HCT116 (cell line): ENCODE data around the gene CCNK. TPM values are rescaled to one million over a fixed set of nuclear protein-coding genes. Genes with fewer than 3 reads are reported as not detected.

Source experiments
- ATAC-seq: fragments of 200-7000 bp; cut with Tn5 transposase; 2 replicates; pipeline ENCODE4 v1.9.1; 2020; ENCODE audit warnings: mild to moderate bottlenecking, moderate library complexity
- BruUV-seq: library from RNA; stranded (reverse); fragments of 400-500 nt; replicated peaks from 2 replicates; lab custom pipeline; 2021; lab: Mats Ljungman, UMichigan
- CTCF ChIA-PET: fragments of 300-600 bp; sonication (Branson Sonifier 250); formaldehyde crosslinking; loops from one replicate; lab custom pipeline; 2021; ENCODE audit warnings: antibody characterized with exemption; lab: Charles Lee
- POLR2A ChIA-PET: fragments of 300-600, 350-600 bp; sonication (Branson Sonifier 250); formaldehyde crosslinking; loops from one replicate; lab custom pipeline; 2021; ENCODE audit warnings: antibody characterized with exemption; lab: Charles Lee
- RAD21 ChIA-PET, 2 experiments: fragments of 300-600 bp; sonication (Branson Sonifier 250); formaldehyde crosslinking; loops; one replicate each; lab custom pipeline; 2023; ENCODE audit warnings: low total read pairs in 2 of 2; ENCODE audit not compliant: uncharacterized antibody in 2 of 2, unreplicated experiment in 2 of 2, low non-redundant PET in 1 of 2; lab: Charles Lee
- DNase-seq: peaks from one replicate; pipeline ENCODE4 v3.0.0-alpha.2; 2010; ENCODE audit warnings: low read depth, low spot score
- H2AFZ ChIP-seq: fragments of 200-600 bp; shearing (Covaris generic), sonication (generic); 2 replicates; pipeline ENCODE4 v1.6.1; 2017; ENCODE audit warnings: low read depth, mixed run types, mixed read lengths, antibody characterized with exemption, low read length; ENCODE audit not compliant: poor library complexity, severe bottlenecking
- H3K27ac ChIP-seq: 2 replicates; pipeline ENCODE4 v1.5.1; 2012; ENCODE audit warnings: low read depth, low read length
- H3K27me3 ChIP-seq: fragments of 200-600 bp; sonication (generic); 2 replicates; pipeline ENCODE4 v1.6.1; 2016; ENCODE audit warnings: mixed run types, low read length, mixed read lengths; ENCODE audit not compliant: insufficient read depth
- H3K36me3 ChIP-seq, 2 experiments: fragments of 200-500 bp in 1 of 2; fragments of 200-600 bp in 1 of 2; sonication (Bioruptor generic) in 1 of 2; sonication (generic) in 1 of 2; 2 replicates each; pipeline versions ENCODE4 v1.5.1 to v1.6.1; 2014 to 2016; ENCODE audit warnings: low read length in 2 of 2, inconsistent platforms in 1 of 2, mixed read lengths in 1 of 2, mixed run types in 1 of 2; ENCODE audit not compliant: insufficient read depth in 2 of 2, control insufficient read depth in 1 of 2
- H3K4me1 ChIP-seq, 2 experiments: fragments of 200-600 bp in 1 of 2; sonication (generic) in 1 of 2; 2 replicates each; pipeline versions ENCODE4 v1.5.1 to v1.6.1; 2012 to 2017; ENCODE audit warnings: low read length in 2 of 2, inconsistent platforms in 1 of 2, mild to moderate bottlenecking in 1 of 2, mixed read lengths in 1 of 2, mixed run types in 1 of 2, moderate library complexity in 1 of 2; ENCODE audit not compliant: insufficient read depth in 2 of 2, control insufficient read depth in 1 of 2
- H3K4me2 ChIP-seq: fragments of 200-600 bp; sonication (generic); 2 replicates; pipeline ENCODE4 v1.6.1; 2017; ENCODE audit warnings: mixed run types, low read length, mixed read lengths
- H3K4me3 ChIP-seq, 2 experiments: fragments of 200-600 bp in 1 of 2; sonication (generic) in 1 of 2; replicated peaks in 1 of 2; 2 replicates each; pipeline ENCODE4 v1.5.1; 2011 to 2016; ENCODE audit warnings: low read length in 2 of 2, control low read depth in 1 of 2, low read depth in 1 of 2, mild to moderate bottlenecking in 1 of 2, mixed read lengths in 1 of 2, mixed run types in 1 of 2
- H3K79me2 ChIP-seq: fragments of 200-600 bp; sonication (generic); 2 replicates; pipeline ENCODE4 v1.6.1; 2017; ENCODE audit warnings: mild to moderate bottlenecking, mixed run types, low read length, moderate library complexity, mixed read lengths; ENCODE audit not compliant: insufficient read depth
- H3K9ac ChIP-seq: fragments of 200-600 bp; sonication (generic); 2 replicates; pipeline ENCODE4 v1.6.1; 2016; ENCODE audit warnings: low read length, mixed read lengths
- H3K9me2 ChIP-seq: fragments of 200-600 bp; sonication (generic), shearing (Covaris generic); 2 replicates; pipeline ENCODE4 v1.6.1; 2017; ENCODE audit warnings: mixed run types, mild to moderate bottlenecking, moderate library complexity; ENCODE audit not compliant: insufficient read depth
- H3K9me3 ChIP-seq, 2 experiments: fragments of 200-500 bp in 1 of 2; fragments of 200-600 bp in 1 of 2; sonication (Bioruptor generic) in 1 of 2; sonication (generic) in 1 of 2; 2 replicates each; pipeline ENCODE4 v1.6.1; 2014 to 2017; ENCODE audit warnings: low read length in 2 of 2, mixed read lengths in 2 of 2, inconsistent platforms in 1 of 2, low read depth in 1 of 2, mild to moderate bottlenecking in 1 of 2, mixed run types in 1 of 2, moderate library complexity in 1 of 2; ENCODE audit not compliant: control insufficient read depth in 1 of 2, insufficient read depth in 1 of 2
- H4K20me1 ChIP-seq: fragments of 200-600 bp; sonication (generic), shearing (Covaris generic); 2 replicates; pipeline ENCODE4 v1.6.1; 2017; ENCODE audit warnings: mixed run types, mild to moderate bottlenecking, moderate library complexity; ENCODE audit not compliant: insufficient read depth
- CBX3 ChIP-seq: IDR thresholded peaks from 2 replicates; pipeline ENCODE4 v1.6.1; 2012; ENCODE audit warnings: low read depth
- EGR1 ChIP-seq: IDR thresholded peaks from 2 replicates; pipeline ENCODE4 v1.6.1; 2012; ENCODE audit warnings: low read depth
- EZH2phosphoT487 ChIP-seq: fragments of 200-600 bp; IDR thresholded peaks from 2 replicates; pipeline ENCODE4 v1.6.1; 2018; ENCODE audit warnings: antibody characterized with exemption, borderline replicate concordance
- FOSL1 ChIP-seq: IDR thresholded peaks from 2 replicates; pipeline ENCODE4 v1.6.1; 2012; ENCODE audit warnings: low read depth
- JUND ChIP-seq: IDR thresholded peaks from 2 replicates; pipeline ENCODE4 v1.6.1; 2012
- POLR2A ChIP-seq: IDR thresholded peaks from 2 replicates; pipeline ENCODE4 v1.7.0; 2011; ENCODE audit warnings: borderline replicate concordance; ENCODE audit not compliant: insufficient read depth, insufficient read length; ENCODE audit errors: extremely low read depth
- POLR2AphosphoS5 ChIP-seq: IDR thresholded peaks from 2 replicates; pipeline ENCODE4 v1.6.1; 2011; ENCODE audit warnings: mild to moderate bottlenecking, low read depth, low read length, moderate library complexity
- RAD21 ChIP-seq: IDR thresholded peaks from 2 replicates; pipeline ENCODE4 v1.6.1; 2012; ENCODE audit warnings: low read depth, mild to moderate bottlenecking
- SIN3A ChIP-seq: IDR thresholded peaks from 2 replicates; pipeline ENCODE4 v1.6.1; 2012; ENCODE audit warnings: low read depth
- SP1 ChIP-seq: IDR thresholded peaks from 2 replicates; pipeline ENCODE4 v1.6.1; 2012; ENCODE audit warnings: low read depth
- SRF ChIP-seq: IDR thresholded peaks from 2 replicates; pipeline ENCODE4 v1.6.1; 2012; ENCODE audit warnings: low read depth
- TCF7L2 ChIP-seq: IDR thresholded peaks from 2 replicates; pipeline ENCODE4 v1.7.0; 2011; ENCODE audit warnings: borderline replicate concordance, inconsistent platforms; ENCODE audit not compliant: insufficient read depth, insufficient read length; ENCODE audit errors: extremely low read depth
- YY1 ChIP-seq: IDR thresholded peaks from 2 replicates; pipeline ENCODE4 v1.6.1; 2011; ENCODE audit warnings: low read length, low read depth, moderate library complexity, mild to moderate bottlenecking; ENCODE audit not compliant: insufficient replicate concordance; ENCODE audit errors: extremely low read depth
- ZFX ChIP-seq: fragments of 450-650 bp; IDR thresholded peaks from 2 replicates; pipeline ENCODE4 v1.6.1; 2017
- ZNF274 ChIP-seq: fragments of 200-500 bp; sonication (Bioruptor generic); IDR thresholded peaks from 2 replicates; pipeline ENCODE4 v1.6.1; 2014; ENCODE audit warnings: mild to moderate bottlenecking, low read depth, low read length, inconsistent platforms
- intact Hi-C: fragments of 100-400 bp; cut with micrococcal nuclease; formaldehyde crosslinking; loops from 2 replicates; pipeline ENCODE4 v1.10.0; 2022
- total RNA-seq: library from RNA; stranded (reverse); gene quantifications from one replicate; pipeline ENCODE4 v1.2.1, GENCODE V29; 2021; ENCODE audit not compliant: unreplicated experiment
- TF ChIP-seq, protein P1 (sequence below): IDR thresholded peaks from 2 replicates; pipeline ENCODE4 v1.6.1; 2011; ENCODE audit warnings: mild to moderate bottlenecking, low read length, moderate library complexity; ENCODE audit not compliant: insufficient replicate concordance; ENCODE audit errors: extremely low read depth
- TF ChIP-seq, protein P2 (sequence below): IDR thresholded peaks from 2 replicates; pipeline ENCODE4 v1.6.1; 2012; ENCODE audit warnings: low read depth

CCNK gene
- total RNA-seq, 1 experiment from 2014 or later: 68.2 TPM

DNA sequence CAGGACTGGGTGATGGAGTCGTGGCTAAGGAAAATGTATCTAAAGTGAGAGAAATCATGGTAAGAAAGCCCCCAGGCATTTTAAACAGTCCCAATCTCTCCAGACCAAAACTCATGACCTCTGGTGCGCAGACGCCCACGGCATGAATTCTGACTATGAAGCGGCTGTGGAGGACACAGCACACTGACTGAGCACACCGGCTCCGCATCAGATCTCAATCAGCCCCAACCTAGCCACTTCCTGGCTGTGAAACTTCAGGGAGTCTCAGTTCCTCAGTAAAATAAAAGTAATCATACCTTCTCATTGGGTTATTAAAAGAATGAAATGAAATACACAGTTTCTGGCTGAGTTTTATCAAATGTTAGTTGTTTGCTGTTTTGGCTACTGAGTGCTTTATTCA is 39.3 kb upstream of the CCNK start:
- Histone ChIP-seq H3K4me2 (no peak overlapping the region), H3K9ac (no peak overlapping the region), H4K20me1 (no peaks in the 10 kb centered on the region), H3K9me3 (no peaks in the 10 kb centered on the region), H3K9me2 (no peaks in the 10 kb centered on the region), H3K36me3 (peaks cover 4 to 5% of the 10 kb centered on the region in 2 experiments; a peak in 3 of 4 replicates), H2AFZ (no peak overlapping the region), H3K4me3 (no peak overlapping the region), H3K79me2 (no peaks in the 10 kb centered on the region), H3K27ac (no peak overlapping the region), H3K27me3 (no peaks in the 10 kb centered on the region), H3K4me1 (no peaks in the 10 kb centered on the region)
- intact Hi-C loops: no loop called here
- POLR2A ChIA-PET: no interaction called here
- BruUV-seq: no TSS peak
- TF ChIP-seq RAD21 (no peak), ZFX (no peak), CBX3 (no peak), SRF (no peak), FOSL1 (no peak), YY1 (no peak), SIN3A (no peak), TCF7L2 (no peak), EZH2phosphoT487 (no peak), ZNF274 (no peak), POLR2A (no peak), EGR1 (no peak), SP1 (no peak), JUND (no peak), POLR2AphosphoS5 (no peak)
- TF ChIP-seq, protein P1, sequence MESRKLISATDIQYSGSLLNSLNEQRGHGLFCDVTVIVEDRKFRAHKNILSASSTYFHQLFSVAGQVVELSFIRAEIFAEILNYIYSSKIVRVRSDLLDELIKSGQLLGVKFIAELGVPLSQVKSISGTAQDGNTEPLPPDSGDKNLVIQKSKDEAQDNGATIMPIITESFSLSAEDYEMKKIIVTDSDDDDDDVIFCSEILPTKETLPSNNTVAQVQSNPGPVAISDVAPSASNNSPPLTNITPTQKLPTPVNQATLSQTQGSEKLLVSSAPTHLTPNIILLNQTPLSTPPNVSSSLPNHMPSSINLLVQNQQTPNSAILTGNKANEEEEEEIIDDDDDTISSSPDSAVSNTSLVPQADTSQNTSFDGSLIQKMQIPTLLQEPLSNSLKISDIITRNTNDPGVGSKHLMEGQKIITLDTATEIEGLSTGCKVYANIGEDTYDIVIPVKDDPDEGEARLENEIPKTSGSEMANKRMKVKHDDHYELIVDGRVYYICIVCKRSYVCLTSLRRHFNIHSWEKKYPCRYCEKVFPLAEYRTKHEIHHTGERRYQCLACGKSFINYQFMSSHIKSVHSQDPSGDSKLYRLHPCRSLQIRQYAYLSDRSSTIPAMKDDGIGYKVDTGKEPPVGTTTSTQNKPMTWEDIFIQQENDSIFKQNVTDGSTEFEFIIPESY: no peak
- TF ChIP-seq, protein P2, sequence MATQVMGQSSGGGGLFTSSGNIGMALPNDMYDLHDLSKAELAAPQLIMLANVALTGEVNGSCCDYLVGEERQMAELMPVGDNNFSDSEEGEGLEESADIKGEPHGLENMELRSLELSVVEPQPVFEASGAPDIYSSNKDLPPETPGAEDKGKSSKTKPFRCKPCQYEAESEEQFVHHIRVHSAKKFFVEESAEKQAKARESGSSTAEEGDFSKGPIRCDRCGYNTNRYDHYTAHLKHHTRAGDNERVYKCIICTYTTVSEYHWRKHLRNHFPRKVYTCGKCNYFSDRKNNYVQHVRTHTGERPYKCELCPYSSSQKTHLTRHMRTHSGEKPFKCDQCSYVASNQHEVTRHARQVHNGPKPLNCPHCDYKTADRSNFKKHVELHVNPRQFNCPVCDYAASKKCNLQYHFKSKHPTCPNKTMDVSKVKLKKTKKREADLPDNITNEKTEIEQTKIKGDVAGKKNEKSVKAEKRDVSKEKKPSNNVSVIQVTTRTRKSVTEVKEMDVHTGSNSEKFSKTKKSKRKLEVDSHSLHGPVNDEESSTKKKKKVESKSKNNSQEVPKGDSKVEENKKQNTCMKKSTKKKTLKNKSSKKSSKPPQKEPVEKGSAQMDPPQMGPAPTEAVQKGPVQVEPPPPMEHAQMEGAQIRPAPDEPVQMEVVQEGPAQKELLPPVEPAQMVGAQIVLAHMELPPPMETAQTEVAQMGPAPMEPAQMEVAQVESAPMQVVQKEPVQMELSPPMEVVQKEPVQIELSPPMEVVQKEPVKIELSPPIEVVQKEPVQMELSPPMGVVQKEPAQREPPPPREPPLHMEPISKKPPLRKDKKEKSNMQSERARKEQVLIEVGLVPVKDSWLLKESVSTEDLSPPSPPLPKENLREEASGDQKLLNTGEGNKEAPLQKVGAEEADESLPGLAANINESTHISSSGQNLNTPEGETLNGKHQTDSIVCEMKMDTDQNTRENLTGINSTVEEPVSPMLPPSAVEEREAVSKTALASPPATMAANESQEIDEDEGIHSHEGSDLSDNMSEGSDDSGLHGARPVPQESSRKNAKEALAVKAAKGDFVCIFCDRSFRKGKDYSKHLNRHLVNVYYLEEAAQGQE: no peak
- RAD21 ChIA-PET: no interaction called here
- no peak for DNase-seq
- CTCF ChIA-PET: no interaction called here
- ATAC-seq: no peak
